Skeletal muscle tissue (tissue), 4 donors: Measurements from ENCODE around the gene MYH11. TPM values are rescaled to one million over a fixed set of nuclear protein-coding genes. Genes with fewer than 3 reads are reported as not detected.
"Not testable (repeated sequence)": the region's sequence is repeated elsewhere in the genome, so short reads cannot be mapped to it uniquely, and the experiment has no call there.

Experiments
- H3K27ac ChIP-seq: one replicate; pipeline ENCODE4 v1.7.0; 2013; ENCODE audit warnings: mild to moderate bottlenecking, low read depth, low read length, inconsistent platforms
- H3K27me3 ChIP-seq, 3 donors: one replicate each; pipeline ENCODE4 v1.7.0; 2013; ENCODE audit warnings: low read length in 3 of 3; ENCODE audit not compliant: control insufficient read depth in 3 of 3, insufficient read depth in 3 of 3
- H3K36me3 ChIP-seq, 3 donors: one replicate each; pipeline ENCODE4 v1.7.0; 2013; ENCODE audit warnings: low read length in 3 of 3; ENCODE audit not compliant: control insufficient read depth in 3 of 3, insufficient read depth in 3 of 3
- H3K4me1 ChIP-seq, 3 donors: one replicate each; pipeline ENCODE4 v1.7.0; 2013; ENCODE audit warnings: low read length in 3 of 3, mild to moderate bottlenecking in 3 of 3; ENCODE audit not compliant: control insufficient read depth in 3 of 3, insufficient read depth in 3 of 3
- H3K4me3 ChIP-seq, 3 donors: one replicate each; pipeline ENCODE4 v1.7.0; 2013; ENCODE audit warnings: low read length in 3 of 3
- H3K9ac ChIP-seq, 3 donors: one replicate each; pipeline ENCODE4 v1.7.0; 2013; ENCODE audit warnings: low read length in 3 of 3, mild to moderate bottlenecking in 3 of 3, moderate library complexity in 2 of 3, low read depth in 1 of 3
- H3K9me3 ChIP-seq, 3 donors: one replicate each; pipeline ENCODE4 v1.7.0; 2013; ENCODE audit warnings: low read length in 3 of 3; ENCODE audit not compliant: control insufficient read depth in 3 of 3
- total RNA-seq: library from RNA; depleted of rRNA; stranded (reverse); fragments of >200 nt; gene quantifications from one replicate; pipeline ENCODE4 v1.2.3, GENCODE V29; 2014
- donor health status: Osteomylitis.

MYH11 gene
- total RNA-seq, 1 donor from 2014 or later, result 23.0 TPM

GRCh38 chr16:15847611-15848175 lies 9.1 kb downstream of the MYH11 start:
- Histone ChIP-seq H3K9me3 (no peaks in the 10 kb centered on the region), H3K27me3 (peaks cover 0 to 4% (median 0%) of the 10 kb centered on the region in 3 donors), H3K27ac (no peak overlapping the region), H3K4me3 (no peak overlapping the region), H3K9ac (no peak overlapping the region), H3K36me3 (no peaks in the 10 kb centered on the region), H3K4me1 (no peaks in the 10 kb centered on the region)

- H3K36me3 ChIP-seq, result no peaks in the 10 kb centered on the region
- no peaks in the 10 kb centered on the region for H3K4me1 ChIP-seq
- no peak overlapping the region for H3K9ac ChIP-seq
- peaks cover 0 to 4% (median 0%) of the 10 kb centered on the region in 3 donors for H3K27me3 ChIP-seq
- no peak overlapping the region for H3K4me3 ChIP-seq
- H3K9me3 ChIP-seq, result no peaks in the 10 kb centered on the region
- no peak overlapping the region for H3K27ac ChIP-seq
Measured at GRCh38 chr16:15846510-15846909, 10.3 kb downstream of the MYH11 start.

- Histone ChIP-seq H3K4me1 (no peaks in the 10 kb centered on the region), H3K36me3 (no peaks in the 10 kb centered on the region), H3K27me3 (peaks cover 0 to 4% (median 0%) of the 10 kb centered on the region in 3 donors)
Measured at GRCh38 chr16:15843635-15844279, 13.1 kb downstream of the MYH11 start.

GRCh38 chr16:15839204-15839603 lies 17.6 kb downstream of the MYH11 start:
- H3K27me3 ChIP-seq, H3K27ac ChIP-seq, H3K36me3 ChIP-seq, H3K4me3 ChIP-seq, H3K9ac ChIP-seq, H3K4me1 ChIP-seq, H3K9me3 ChIP-seq: not testable (repeated sequence)

More at GRCh38 chr16:15843635-15844279, 13.1 kb downstream of the MYH11 start:
- Histone ChIP-seq H3K4me3 (no peak overlapping the region), H3K9me3 (no peaks in the 10 kb centered on the region), H3K9ac (no peak overlapping the region), H3K27ac (no peak overlapping the region)

- Histone ChIP-seq H3K4me3 (no peak overlapping the region), H3K9me3 (no peaks in the 10 kb centered on the region), H3K27ac (no peak overlapping the region), H3K9ac (no peak overlapping the region), H3K27me3 (no peaks in the 10 kb centered on the region), H3K36me3 (no peaks in the 10 kb centered on the region), H3K4me1 (peaks cover 0 to 3% (median 0%) of the 10 kb centered on the region in 3 donors)
Measured at GRCh38 chr16:15837761-15838160, 19.1 kb downstream of the MYH11 start.

GRCh38 chr16:15836965-15837611 lies 19.7 kb downstream of the MYH11 start:
- Histone ChIP-seq H3K27me3 (no peaks in the 10 kb centered on the region), H3K36me3 (no peaks in the 10 kb centered on the region), H3K4me1 (peaks cover 0 to 3% (median 0%) of the 10 kb centered on the region in 3 donors), H3K9me3 (no peaks in the 10 kb centered on the region), H3K4me3 (no peak overlapping the region), H3K27ac (no peak overlapping the region), H3K9ac (no peak overlapping the region)

- H3K9ac ChIP-seq, result no peak overlapping the region
- no peak overlapping the region for H3K4me3 ChIP-seq
- H3K27me3 ChIP-seq, result no peaks in the 10 kb centered on the region
- no peak overlapping the region for H3K27ac ChIP-seq
- H3K9me3 ChIP-seq, result no peaks in the 10 kb centered on the region
- peaks cover 0 to 3% (median 0%) of the 10 kb centered on the region in 3 donors for H3K4me1 ChIP-seq
- H3K36me3 ChIP-seq, result no peaks in the 10 kb centered on the region
Measured at GRCh38 chr16:15836074-15836473, 20.8 kb downstream of the MYH11 start.

GRCh38 chr16:15835136-15835878 lies 21.5 kb downstream of the MYH11 start:
- no peaks in the 10 kb centered on the region for H3K27me3 ChIP-seq
- no peaks in the 10 kb centered on the region for H3K36me3 ChIP-seq
- peaks cover 0 to 3% (median 0%) of the 10 kb centered on the region in 3 donors for H3K4me1 ChIP-seq
- no peaks in the 10 kb centered on the region for H3K9me3 ChIP-seq
- no peak overlapping the region for H3K27ac ChIP-seq
- H3K9ac ChIP-seq, result no peak overlapping the region
- no peak overlapping the region for H3K4me3 ChIP-seq

- H3K27me3 ChIP-seq, result no peaks in the 10 kb centered on the region
- no peak overlapping the region for H3K4me3 ChIP-seq
- no peak overlapping the region for H3K27ac ChIP-seq
- peaks cover 0 to 3% (median 0%) of the 10 kb centered on the region in 3 donors for H3K4me1 ChIP-seq
- no peak overlapping the region for H3K9ac ChIP-seq
- H3K9me3 ChIP-seq, result no peaks in the 10 kb centered on the region
- no peaks in the 10 kb centered on the region for H3K36me3 ChIP-seq
Measured at GRCh38 chr16:15834502-15834901, 22.3 kb downstream of the MYH11 start.

GRCh38 chr16:15833541-15833940 lies 23.3 kb downstream of the MYH11 start:
- H3K9ac ChIP-seq, result no peak overlapping the region
- no peak overlapping the region for H3K27ac ChIP-seq
- no peaks in the 10 kb centered on the region for H3K36me3 ChIP-seq

More at GRCh38 chr16:15833541-15833940, 23.3 kb downstream of the MYH11 start:
- Histone ChIP-seq H3K27me3 (no peaks in the 10 kb centered on the region), H3K4me3 (no peak overlapping the region), H3K4me1 (peaks cover 0 to 3% (median 0%) of the 10 kb centered on the region in 3 donors), H3K9me3 (no peaks in the 10 kb centered on the region)
